Liver (tissue), 9 donors: Measurements from ENCODE around the gene GRIN2A. TPM values are rescaled to one million over a fixed set of nuclear protein-coding genes. Genes with fewer than 3 reads are reported as not detected.

Source experiments
- DNase-seq: peaks from one replicate; pipeline ENCODE4 v3.0.0-alpha.2; 2017; ENCODE audit warnings: low spot score
- H3K27ac ChIP-seq, 2 donors: one replicate each; pipeline ENCODE4 v1.7.0; 2013; ENCODE audit warnings: inconsistent platforms in 2 of 2, low read length in 2 of 2, control low read depth in 1 of 2, low read depth in 1 of 2, mild to moderate bottlenecking in 1 of 2
- H3K27me3 ChIP-seq, 4 donors: one replicate each; pipeline versions ENCODE4 v1.6.1 to v1.7.0; 2013; ENCODE audit warnings: low read length in 3 of 4, inconsistent platforms in 1 of 4, mild to moderate bottlenecking in 1 of 4, moderate library complexity in 1 of 4; ENCODE audit not compliant: control insufficient read depth in 4 of 4, insufficient read depth in 4 of 4
- H3K36me3 ChIP-seq, 4 donors: one replicate each; pipeline versions ENCODE4 v1.6.1 to v1.7.0; 2013; ENCODE audit warnings: low read length in 3 of 4, mild to moderate bottlenecking in 3 of 4, low read depth in 1 of 4, moderate library complexity in 1 of 4; ENCODE audit not compliant: control insufficient read depth in 4 of 4, insufficient read depth in 3 of 4
- H3K4me1 ChIP-seq, 4 donors: one replicate each; pipeline versions ENCODE4 v1.6.1 to v1.7.0; 2013; ENCODE audit warnings: low read length in 3 of 4, mild to moderate bottlenecking in 3 of 4, moderate library complexity in 1 of 4; ENCODE audit not compliant: control insufficient read depth in 4 of 4, insufficient read depth in 4 of 4
- H3K4me3 ChIP-seq, 3 donors: one replicate each; pipeline versions ENCODE4 v1.6.1 to v1.7.0; 2013; ENCODE audit warnings: low read length in 3 of 3, control low read depth in 1 of 3, low read depth in 1 of 3, mild to moderate bottlenecking in 1 of 3
- H3K9ac ChIP-seq, 2 donors: one replicate each; pipeline ENCODE4 v1.7.0; 2013; ENCODE audit warnings: low read length in 2 of 2, mild to moderate bottlenecking in 2 of 2, moderate library complexity in 2 of 2, control low read depth in 1 of 2, low read depth in 1 of 2
- H3K9me3 ChIP-seq, 4 donors: one replicate each; pipeline versions ENCODE4 v1.6.1 to v1.7.0; 2013; ENCODE audit warnings: low read length in 3 of 4; ENCODE audit not compliant: control insufficient read depth in 4 of 4
- EGR1 ChIP-seq, 2 donors: IDR thresholded peaks; 2 replicates each; pipeline ENCODE4 v1.6.1; 2016 to 2018; ENCODE audit warnings: antibody characterized with exemption in 2 of 2, low read depth in 2 of 2
- FOXA1 ChIP-seq: IDR thresholded peaks from 2 replicates; pipeline ENCODE4 v1.6.1; 2016; ENCODE audit warnings: antibody characterized with exemption
- FOXA2 ChIP-seq: IDR thresholded peaks from 2 replicates; pipeline ENCODE4 v1.6.1; 2016; ENCODE audit warnings: antibody characterized with exemption
- GABPA ChIP-seq, 2 donors: IDR thresholded peaks in 1 of 2; conservative IDR thresholded peaks in 1 of 2; 2 replicates each; pipeline ENCODE4 v1.6.1; 2016; ENCODE audit warnings: antibody characterized with exemption in 2 of 2, mild to moderate bottlenecking in 1 of 2, moderate library complexity in 1 of 2
- HNF4A ChIP-seq, 2 donors: conservative IDR thresholded peaks; 2 replicates each; pipeline ENCODE4 v1.6.1; 2016; ENCODE audit warnings: antibody characterized with exemption in 2 of 2, mild to moderate bottlenecking in 2 of 2
- HNF4G ChIP-seq: IDR thresholded peaks from 2 replicates; pipeline ENCODE4 v1.6.1; 2016; ENCODE audit warnings: antibody characterized with exemption
- JUND ChIP-seq, 2 donors: IDR thresholded peaks; 2 replicates each; pipeline ENCODE4 v1.6.1; 2016; ENCODE audit warnings: antibody characterized with exemption in 2 of 2
- NR2F2 ChIP-seq: IDR thresholded peaks from 2 replicates; pipeline ENCODE4 v1.6.1; 2016; ENCODE audit warnings: antibody characterized with exemption
- RAD21 ChIP-seq, 2 donors: IDR thresholded peaks; 2 replicates each; pipeline ENCODE4 v1.6.1; 2016; ENCODE audit warnings: antibody characterized with exemption in 2 of 2, mild to moderate bottlenecking in 2 of 2
- RXRA ChIP-seq, 2 donors: IDR thresholded peaks; 2 replicates each; pipeline ENCODE4 v1.6.1; 2017 to 2018; ENCODE audit warnings: antibody characterized with exemption in 2 of 2, mild to moderate bottlenecking in 1 of 2
- SP1 ChIP-seq: IDR thresholded peaks from 2 replicates; pipeline ENCODE4 v1.6.1; 2018; ENCODE audit warnings: antibody characterized with exemption, mild to moderate bottlenecking
- TAF1 ChIP-seq: conservative IDR thresholded peaks from 2 replicates; pipeline ENCODE4 v1.6.1; 2016; ENCODE audit warnings: antibody characterized with exemption, mild to moderate bottlenecking
- YY1 ChIP-seq: IDR thresholded peaks from 2 replicates; pipeline ENCODE4 v1.6.1; 2016; ENCODE audit warnings: antibody characterized with exemption, mild to moderate bottlenecking
- WGBS: extraction: QIAGEN DNeasy Blood & Tissue Kit; methylation state at CpG from one replicate; pipeline ENCODE4 v1.1.7; 2013; 5-methylcytosine and 5-hydroxymethylcytosine counted together
- polyA plus RNA-seq, 2 donors: library from polyadenylated mRNA; stranded (reverse) in 1 of 2; unstranded in 1 of 2; fragments of 200-250 nt in 1 of 2; fragments of >200 nt in 1 of 2; fragmentation: Nextera tagmentation in 1 of 2; extraction: Ambion mirVana in 1 of 2; gene quantifications; one replicate each; pipeline versions ENCODE4 v1.2.1 to v1.2.3, GENCODE V29; 2013 to 2015
- total RNA-seq, 2 donors: library from RNA; depleted of rRNA; stranded (reverse); fragments of >200 nt; gene quantifications; one replicate each; pipeline ENCODE4 v1.2.3, GENCODE V29; 2014
- TF ChIP-seq, protein P1 (sequence below): IDR thresholded peaks from 2 replicates; pipeline ENCODE4 v1.6.1; 2016; ENCODE audit warnings: antibody characterized with exemption
- TF ChIP-seq, protein P2 (sequence below): IDR thresholded peaks from 2 replicates; pipeline ENCODE4 v1.6.1; 2016; ENCODE audit warnings: antibody characterized with exemption
- TF ChIP-seq, protein P3 (sequence below): IDR thresholded peaks from 2 replicates; pipeline ENCODE4 v1.6.1; 2016; ENCODE audit warnings: antibody characterized with exemption
- TF ChIP-seq, protein P4 (sequence below): fragments of 150-350 bp; IDR thresholded peaks from 2 replicates; pipeline ENCODE4 v1.5.1; 2017; ENCODE audit warnings: improper control_type of control experiment, low read depth, low read length; ENCODE audit not compliant: missing input control
- TF ChIP-seq, protein P5 (sequence below): IDR thresholded peaks from 2 replicates; pipeline ENCODE4 v1.6.1; 2016; ENCODE audit warnings: antibody characterized with exemption, mild to moderate bottlenecking
- donor health status: healthy.
- donor health status: healthy.
- donor health status: healthy.
- donor health status: healthy.
- donor health status: healthy.

The GRIN2A gene
- total and polyA plus RNA-seq, 4 donors = under 0.01 to 0.08 (median 0.07) TPM; not detected in 1

- Histone ChIP-seq H3K4me1 (no peaks in the 10 kb centered on the region), H3K27me3 (no peaks in the 10 kb centered on the region), H3K9me3 (no peaks in the 10 kb centered on the region), H3K27ac (no peak overlapping the region), H3K4me3 (no peak overlapping the region), H3K36me3 (peaks cover 0 to 1% (median 0%) of the 10 kb centered on the region in 4 donors), H3K9ac (no peak overlapping the region)
- WGBS = 73% methylated on average over 6 of the region's 6 CpGs
- no peak for DNase-seq
- TF ChIP-seq, protein P1, sequence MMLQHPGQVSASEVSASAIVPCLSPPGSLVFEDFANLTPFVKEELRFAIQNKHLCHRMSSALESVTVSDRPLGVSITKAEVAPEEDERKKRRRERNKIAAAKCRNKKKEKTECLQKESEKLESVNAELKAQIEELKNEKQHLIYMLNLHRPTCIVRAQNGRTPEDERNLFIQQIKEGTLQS = no peak
- no peak for TF ChIP-seq JUND (IDR thresholded peaks at IDR 0.05)
- no peak for TF ChIP-seq YY1
- TF ChIP-seq FOXA1 = no peak
- TF ChIP-seq RAD21 (IDR thresholded peaks at IDR 0.05) = no peak
- TF ChIP-seq, protein P2, sequence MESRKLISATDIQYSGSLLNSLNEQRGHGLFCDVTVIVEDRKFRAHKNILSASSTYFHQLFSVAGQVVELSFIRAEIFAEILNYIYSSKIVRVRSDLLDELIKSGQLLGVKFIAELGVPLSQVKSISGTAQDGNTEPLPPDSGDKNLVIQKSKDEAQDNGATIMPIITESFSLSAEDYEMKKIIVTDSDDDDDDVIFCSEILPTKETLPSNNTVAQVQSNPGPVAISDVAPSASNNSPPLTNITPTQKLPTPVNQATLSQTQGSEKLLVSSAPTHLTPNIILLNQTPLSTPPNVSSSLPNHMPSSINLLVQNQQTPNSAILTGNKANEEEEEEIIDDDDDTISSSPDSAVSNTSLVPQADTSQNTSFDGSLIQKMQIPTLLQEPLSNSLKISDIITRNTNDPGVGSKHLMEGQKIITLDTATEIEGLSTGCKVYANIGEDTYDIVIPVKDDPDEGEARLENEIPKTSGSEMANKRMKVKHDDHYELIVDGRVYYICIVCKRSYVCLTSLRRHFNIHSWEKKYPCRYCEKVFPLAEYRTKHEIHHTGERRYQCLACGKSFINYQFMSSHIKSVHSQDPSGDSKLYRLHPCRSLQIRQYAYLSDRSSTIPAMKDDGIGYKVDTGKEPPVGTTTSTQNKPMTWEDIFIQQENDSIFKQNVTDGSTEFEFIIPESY = no peak
- no peak for TF ChIP-seq GABPA (IDR thresholded peaks at IDR 0.05 in 1 of 2, conservative IDR thresholded peaks at IDR 0.05 in 1 of 2)
- TF ChIP-seq, protein P3, sequence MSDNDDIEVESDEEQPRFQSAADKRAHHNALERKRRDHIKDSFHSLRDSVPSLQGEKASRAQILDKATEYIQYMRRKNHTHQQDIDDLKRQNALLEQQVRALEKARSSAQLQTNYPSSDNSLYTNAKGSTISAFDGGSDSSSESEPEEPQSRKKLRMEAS = no peak
- TF ChIP-seq TAF1 = no peak
- no peak for TF ChIP-seq HNF4A (conservative IDR thresholded peaks at IDR 0.05)
- TF ChIP-seq FOXA2 = no peak
- no peak for TF ChIP-seq RXRA (IDR thresholded peaks at IDR 0.05)
- TF ChIP-seq, protein P4, sequence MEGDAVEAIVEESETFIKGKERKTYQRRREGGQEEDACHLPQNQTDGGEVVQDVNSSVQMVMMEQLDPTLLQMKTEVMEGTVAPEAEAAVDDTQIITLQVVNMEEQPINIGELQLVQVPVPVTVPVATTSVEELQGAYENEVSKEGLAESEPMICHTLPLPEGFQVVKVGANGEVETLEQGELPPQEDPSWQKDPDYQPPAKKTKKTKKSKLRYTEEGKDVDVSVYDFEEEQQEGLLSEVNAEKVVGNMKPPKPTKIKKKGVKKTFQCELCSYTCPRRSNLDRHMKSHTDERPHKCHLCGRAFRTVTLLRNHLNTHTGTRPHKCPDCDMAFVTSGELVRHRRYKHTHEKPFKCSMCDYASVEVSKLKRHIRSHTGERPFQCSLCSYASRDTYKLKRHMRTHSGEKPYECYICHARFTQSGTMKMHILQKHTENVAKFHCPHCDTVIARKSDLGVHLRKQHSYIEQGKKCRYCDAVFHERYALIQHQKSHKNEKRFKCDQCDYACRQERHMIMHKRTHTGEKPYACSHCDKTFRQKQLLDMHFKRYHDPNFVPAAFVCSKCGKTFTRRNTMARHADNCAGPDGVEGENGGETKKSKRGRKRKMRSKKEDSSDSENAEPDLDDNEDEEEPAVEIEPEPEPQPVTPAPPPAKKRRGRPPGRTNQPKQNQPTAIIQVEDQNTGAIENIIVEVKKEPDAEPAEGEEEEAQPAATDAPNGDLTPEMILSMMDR = no peak
- TF ChIP-seq SP1 = no peak
- TF ChIP-seq, protein P5, sequence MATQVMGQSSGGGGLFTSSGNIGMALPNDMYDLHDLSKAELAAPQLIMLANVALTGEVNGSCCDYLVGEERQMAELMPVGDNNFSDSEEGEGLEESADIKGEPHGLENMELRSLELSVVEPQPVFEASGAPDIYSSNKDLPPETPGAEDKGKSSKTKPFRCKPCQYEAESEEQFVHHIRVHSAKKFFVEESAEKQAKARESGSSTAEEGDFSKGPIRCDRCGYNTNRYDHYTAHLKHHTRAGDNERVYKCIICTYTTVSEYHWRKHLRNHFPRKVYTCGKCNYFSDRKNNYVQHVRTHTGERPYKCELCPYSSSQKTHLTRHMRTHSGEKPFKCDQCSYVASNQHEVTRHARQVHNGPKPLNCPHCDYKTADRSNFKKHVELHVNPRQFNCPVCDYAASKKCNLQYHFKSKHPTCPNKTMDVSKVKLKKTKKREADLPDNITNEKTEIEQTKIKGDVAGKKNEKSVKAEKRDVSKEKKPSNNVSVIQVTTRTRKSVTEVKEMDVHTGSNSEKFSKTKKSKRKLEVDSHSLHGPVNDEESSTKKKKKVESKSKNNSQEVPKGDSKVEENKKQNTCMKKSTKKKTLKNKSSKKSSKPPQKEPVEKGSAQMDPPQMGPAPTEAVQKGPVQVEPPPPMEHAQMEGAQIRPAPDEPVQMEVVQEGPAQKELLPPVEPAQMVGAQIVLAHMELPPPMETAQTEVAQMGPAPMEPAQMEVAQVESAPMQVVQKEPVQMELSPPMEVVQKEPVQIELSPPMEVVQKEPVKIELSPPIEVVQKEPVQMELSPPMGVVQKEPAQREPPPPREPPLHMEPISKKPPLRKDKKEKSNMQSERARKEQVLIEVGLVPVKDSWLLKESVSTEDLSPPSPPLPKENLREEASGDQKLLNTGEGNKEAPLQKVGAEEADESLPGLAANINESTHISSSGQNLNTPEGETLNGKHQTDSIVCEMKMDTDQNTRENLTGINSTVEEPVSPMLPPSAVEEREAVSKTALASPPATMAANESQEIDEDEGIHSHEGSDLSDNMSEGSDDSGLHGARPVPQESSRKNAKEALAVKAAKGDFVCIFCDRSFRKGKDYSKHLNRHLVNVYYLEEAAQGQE = no peak
- no peak for TF ChIP-seq NR2F2
- no peak for TF ChIP-seq EGR1 (IDR thresholded peaks at IDR 0.05; ENCODE audit: low read depth in 2 of 2)
These were observed 104.4 kb downstream of the GRIN2A start for GRCh38 chr16:10077861-10078260.

- no peaks in the 10 kb centered on the region for H3K9me3 ChIP-seq
- no peak overlapping the region for H3K9ac ChIP-seq
- H3K27me3 ChIP-seq = no peaks in the 10 kb centered on the region
- no peaks in the 10 kb centered on the region for H3K4me1 ChIP-seq
- H3K4me3 ChIP-seq = no peak overlapping the region
- H3K36me3 ChIP-seq = no peaks in the 10 kb centered on the region
- WGBS = 87% methylated on average over 5 of the region's 5 CpGs
- H3K27ac ChIP-seq = no peak overlapping the region
- DNase-seq = no peak
- TF ChIP-seq NR2F2 = no peak
- TF ChIP-seq HNF4G = no peak
- no peak for TF ChIP-seq HNF4A (conservative IDR thresholded peaks at IDR 0.05)
- no peak for TF ChIP-seq SP1
- TF ChIP-seq, protein P3 = no peak
- no peak for TF ChIP-seq RAD21 (IDR thresholded peaks at IDR 0.05)
- no peak for TF ChIP-seq RXRA (IDR thresholded peaks at IDR 0.05)
- no peak for TF ChIP-seq YY1
- TF ChIP-seq, protein P4 = no peak
- TF ChIP-seq, protein P5 = no peak
- TF ChIP-seq TAF1 = no peak
- TF ChIP-seq GABPA (IDR thresholded peaks at IDR 0.05 in 1 of 2, conservative IDR thresholded peaks at IDR 0.05 in 1 of 2) = no peak
These were observed 106.2 kb downstream of the GRIN2A start for GRCh38 chr16:10076037-10076436.
